Loucy (cell line): ENCODE results near the gene PREPL.

Source experiments
- CTCF ChIP-seq: fragments of 200-600 bp; sonication (generic); conservative IDR thresholded peaks from 2 replicates; pipeline ENCODE4 v1.5.1; 2014; ENCODE audit warnings: mild to moderate bottlenecking, antibody characterized with exemption, low read length
- EZH2phosphoT487 ChIP-seq: fragments of 200-600 bp; IDR thresholded peaks from 2 replicates; pipeline ENCODE4 v1.6.1; 2018; ENCODE audit warnings: antibody characterized with exemption, mild to moderate bottlenecking, moderate library complexity, borderline replicate concordance

DNA sequence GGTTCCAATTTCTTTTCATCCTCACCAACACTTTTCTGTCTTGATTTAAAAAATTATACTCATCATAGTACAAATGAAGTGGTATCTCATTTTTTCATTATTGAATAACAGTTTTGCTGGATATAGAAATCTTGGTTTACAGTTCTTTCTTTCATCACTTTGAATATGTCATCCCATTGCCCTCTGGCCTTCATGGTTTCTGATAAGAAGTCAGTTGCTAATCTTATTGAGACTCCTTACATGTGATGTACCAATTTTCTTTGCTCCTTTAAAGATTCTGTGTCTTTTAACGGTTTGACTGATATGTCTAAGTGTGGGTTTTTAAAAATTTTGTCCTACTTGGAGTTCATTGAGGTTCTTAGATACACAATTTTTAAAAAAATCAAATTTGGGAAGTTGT lies 51.0 kb downstream of the PREPL start:
- TF ChIP-seq EZH2phosphoT487 (no peak), CTCF (no peak)
